Stromal cell of bone marrow (primary cell): ENCODE results near the gene C17orf67.
A peak's percentile ranks its signal among the peaks of the same experiment; 100 is the strongest.

Experiments used
- DNase-seq: peaks from one replicate; pipeline ENCODE4 v3.0.0-alpha.2; 2012; ENCODE audit warnings: low read depth

C17orf67 gene

DNA sequence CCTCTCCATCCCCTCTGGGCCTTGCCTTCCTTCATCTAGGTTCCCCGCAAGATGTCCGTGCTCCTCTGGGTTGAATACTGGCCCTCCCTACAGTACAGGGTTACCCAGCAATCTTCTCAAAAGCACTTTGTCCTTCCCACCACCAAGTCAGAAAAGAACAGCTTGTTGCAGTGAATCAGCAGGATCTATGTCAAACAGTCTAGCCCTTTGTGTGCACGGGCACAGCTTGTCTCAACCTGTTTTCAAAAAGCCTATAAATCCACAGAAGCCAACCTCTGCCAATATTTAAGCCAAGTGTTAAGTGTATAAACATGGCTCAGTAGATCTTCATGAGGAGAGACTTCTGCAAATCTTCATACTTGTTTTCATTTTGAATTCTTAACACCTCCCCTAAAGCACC lies 25.2 kb downstream of the C17orf67 start:
- no peak for DNase-seq

DNA sequence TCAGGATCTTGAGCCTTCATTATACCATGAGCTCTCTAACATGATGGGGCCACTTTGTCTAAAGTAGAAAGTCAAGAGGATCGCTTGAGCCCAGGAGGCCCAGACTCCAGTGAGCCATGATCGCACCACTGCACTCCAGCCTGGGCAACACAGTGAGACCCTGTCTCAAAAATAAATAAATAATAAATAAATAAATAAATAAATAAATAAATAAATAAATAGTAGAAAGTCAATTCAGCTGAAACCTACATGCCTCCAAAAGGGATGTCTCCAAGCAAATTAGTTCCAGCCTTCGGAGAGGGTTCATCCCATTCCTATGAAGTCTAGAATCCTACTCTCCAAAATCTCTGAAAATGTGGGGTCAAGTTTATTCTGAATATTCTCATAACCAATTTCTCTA lies 26.0 kb downstream of the C17orf67 start:
- no peak for DNase-seq

DNA sequence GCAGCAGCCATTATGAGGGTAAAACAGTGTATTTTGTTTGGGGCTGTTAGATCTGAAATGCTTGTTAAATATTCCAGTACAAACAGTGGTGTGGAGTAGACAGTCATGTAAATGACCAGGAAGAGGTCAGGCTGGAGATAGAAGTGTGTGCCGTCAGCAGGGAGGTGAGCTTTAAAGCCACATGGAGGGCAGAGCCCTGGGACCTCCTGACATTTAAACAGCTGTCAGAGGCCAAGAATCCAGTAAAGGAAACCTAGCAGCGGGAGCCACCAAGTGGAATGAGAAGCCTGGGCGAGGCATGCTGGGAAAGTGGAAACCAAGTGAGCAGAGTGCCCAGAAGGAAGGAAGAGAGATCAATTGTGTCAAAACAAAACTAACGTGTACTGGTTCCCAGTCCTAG lies 26.8 kb downstream of the C17orf67 start:
- no peak for DNase-seq

DNA sequence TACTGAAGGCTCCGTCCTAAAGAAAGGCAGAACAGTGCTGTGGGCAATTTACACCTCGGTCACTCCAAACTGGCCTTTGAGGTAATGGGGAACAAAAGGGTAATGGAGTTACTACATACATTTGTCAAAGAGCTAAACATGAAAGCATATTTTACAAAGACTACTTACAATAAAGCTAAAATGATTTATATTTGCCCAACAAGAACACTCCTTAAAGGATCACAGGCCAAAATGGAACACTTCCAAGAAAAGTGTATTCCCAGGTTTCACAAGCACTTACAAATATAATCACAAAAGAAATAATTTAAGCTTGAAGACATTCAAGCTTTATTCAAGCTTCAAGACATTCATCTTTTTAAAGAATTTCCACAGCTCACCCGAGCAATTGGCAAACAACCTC lies 29.3 kb downstream of the C17orf67 start:
- no peak for DNase-seq

DNA sequence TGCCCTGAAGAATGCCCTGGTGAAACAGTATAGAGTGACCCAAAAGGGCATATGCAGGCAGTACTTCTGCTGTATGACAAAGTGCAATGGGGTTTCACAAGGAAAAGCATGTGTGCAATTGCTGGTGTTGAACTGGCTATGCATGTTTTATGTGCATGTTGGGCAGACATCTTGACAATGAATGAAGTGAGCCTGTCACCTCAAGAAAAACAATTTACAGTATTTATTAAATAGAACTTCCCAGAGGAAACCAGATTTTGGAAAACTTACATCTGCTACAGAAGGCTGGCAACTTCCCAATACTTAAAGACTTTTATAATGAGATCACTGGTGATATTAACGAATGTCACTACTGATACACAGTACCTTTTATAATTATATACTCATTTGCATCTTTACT lies 30.6 kb downstream of the C17orf67 start:
- no peak for DNase-seq

DNA sequence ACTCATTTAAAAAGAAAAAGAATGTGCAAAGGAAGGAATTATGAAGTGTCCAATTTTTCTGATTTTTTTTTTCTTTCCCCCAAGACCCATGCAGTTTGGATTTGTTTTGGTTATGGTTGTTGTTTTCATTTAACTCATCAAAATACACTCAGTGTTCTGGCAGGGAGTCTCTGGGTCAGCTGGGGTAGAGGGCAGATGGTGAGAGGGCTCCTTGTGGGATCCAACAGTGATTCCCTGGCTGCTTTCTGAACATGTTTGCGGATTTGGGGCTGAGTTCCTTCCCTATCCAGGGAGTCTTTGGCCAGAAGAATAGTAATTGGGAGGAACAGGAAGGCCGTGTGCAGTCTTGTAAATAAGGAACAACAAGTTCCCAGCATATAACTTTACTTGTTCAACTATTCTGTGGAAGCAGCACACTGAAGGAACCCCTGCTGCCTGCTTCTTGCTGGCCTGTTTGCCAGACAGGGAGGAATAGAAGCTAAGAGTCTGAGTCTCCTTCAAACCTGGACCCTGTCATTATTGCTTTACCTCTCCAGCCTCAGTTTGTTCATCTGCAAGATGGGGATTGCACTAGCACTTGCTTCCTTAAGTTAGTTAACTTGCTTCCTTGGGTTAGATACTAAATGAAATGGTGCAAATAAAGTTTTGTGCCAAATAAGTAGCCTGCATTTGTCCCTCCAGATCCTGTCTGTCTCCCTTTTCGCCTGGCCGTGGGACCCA lies 32.1 kb downstream of the C17orf67 start:
- no peak for DNase-seq

DNA sequence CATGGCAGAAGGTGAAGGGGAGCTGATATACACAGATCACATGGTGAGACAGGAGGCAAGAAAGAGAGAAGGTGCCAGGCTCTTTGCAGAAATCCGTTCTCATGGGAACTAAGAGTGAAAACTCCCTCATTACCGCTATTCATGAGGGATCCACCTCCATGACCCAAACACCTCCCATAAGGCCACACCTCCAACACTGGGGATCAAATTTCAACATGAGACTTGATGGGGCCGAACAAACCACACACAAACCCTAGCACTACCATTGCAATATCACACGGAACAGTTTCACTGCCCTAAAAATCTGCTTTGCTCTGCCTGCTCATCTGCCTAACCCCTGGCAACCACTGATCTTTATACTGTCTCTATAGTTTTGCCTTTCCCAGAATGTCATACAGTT lies 34.8 kb downstream of the C17orf67 start:
- DNase-seq = no peak

DNA sequence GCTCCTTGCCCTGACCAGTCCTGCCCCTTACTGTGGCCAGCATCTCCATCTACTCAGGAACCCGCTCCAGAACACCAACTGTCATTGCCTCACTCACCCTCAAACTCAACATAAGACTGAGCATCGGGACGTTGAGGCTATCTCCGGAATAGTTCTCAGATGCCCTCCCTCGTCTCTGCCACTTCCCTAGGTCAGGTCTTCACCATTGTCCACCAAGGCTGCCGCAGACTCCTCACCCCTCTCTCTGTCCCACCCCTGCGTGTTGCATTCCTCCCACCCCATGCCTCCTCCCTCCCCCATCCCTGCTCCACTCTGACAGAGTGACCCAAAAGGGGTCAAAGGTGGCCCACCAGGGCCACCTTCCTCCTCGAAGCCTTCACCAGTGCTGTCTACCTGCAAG lies 37.2 kb downstream of the C17orf67 start:
- no peak for DNase-seq

DNA sequence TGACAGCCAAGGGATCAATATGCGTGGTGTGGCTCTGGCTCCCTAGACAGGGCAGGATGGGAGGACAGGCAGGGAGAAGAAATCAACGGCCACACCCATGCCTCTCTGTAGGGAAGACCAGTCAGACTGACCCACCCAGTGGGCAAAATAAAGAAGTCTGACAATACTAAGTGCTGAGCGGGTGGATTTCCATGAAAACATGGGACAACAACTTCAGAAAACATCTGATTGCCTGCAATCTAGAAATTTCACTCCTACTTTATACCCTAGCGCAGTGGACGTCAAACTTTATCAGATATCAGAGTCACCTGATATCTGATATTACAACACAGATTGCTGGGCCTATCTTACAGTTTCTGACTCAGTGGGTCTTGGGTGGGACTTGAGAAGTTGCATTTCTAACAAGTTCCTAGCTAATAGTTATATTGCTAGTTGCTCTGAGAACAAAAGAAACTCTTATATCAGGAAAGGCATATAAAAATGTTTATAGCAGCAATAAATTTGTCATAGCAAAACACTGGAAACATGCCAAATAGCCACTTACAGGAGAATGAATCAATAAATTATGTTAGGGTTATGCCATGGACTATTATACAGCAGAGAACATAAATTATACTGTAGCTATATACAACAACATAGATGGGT lies 38.4 kb downstream of the C17orf67 start:
- DNase-seq = no peak

DNA sequence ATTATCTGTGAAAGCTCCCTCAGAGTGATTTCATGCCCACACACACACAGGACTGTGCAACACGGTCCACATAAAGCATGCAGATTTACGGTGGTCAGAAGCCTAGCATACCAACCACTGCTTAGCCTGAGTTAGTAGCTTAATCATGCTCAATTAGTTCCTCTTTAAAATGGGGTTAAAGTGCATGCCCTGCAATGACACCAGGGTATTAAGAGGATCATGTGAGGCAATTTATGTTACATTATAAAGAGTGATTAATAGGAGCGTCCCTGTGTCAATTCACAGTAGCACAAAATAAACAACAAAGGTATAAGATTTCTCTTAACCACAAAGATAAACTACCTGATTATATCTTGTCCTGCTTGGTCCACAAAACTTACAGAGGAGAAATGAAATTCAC lies 39.8 kb downstream of the C17orf67 start:
- DNase-seq = no peak

DNA sequence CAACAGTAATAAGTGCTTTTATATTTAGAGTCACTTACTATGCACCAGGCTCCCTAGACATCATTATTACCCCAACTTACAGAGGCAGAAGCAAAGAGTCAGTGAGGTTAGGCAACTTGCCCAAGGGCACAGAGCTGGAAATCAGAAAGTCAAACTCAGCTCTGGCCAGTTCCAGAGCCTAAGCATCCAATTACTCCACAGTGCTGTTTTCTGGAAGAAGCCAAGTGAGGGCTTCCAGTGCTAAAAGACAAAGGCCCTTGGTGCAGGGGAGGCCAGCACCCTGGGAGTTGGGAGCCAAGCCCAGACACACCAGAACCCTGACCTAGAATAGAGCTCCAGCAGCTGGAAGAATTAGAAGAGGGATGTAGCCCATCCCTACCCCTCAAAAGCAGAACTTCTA lies 40.2 kb downstream of the C17orf67 start:
- DNase-seq = no peak

DNA sequence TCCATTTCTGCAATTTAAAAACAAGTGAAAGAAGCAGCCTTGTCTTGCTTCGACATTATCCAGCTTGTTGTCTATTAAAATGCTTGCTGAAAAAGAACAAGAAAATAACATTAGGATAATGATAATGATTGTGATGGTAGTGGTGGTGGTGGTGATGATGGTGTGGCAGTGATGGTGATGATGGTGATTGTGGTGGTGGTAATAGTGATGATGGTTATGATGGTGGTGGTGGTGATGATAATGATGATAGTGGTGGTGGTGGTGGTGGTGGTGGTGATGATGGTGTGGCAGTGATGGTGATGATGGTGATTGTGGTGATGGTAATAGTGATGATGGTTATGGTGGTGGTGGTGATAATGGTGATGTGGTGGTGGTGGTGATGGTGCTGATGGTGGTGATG lies 41.5 kb downstream of the C17orf67 start:
- DNase-seq = no peak

DNA sequence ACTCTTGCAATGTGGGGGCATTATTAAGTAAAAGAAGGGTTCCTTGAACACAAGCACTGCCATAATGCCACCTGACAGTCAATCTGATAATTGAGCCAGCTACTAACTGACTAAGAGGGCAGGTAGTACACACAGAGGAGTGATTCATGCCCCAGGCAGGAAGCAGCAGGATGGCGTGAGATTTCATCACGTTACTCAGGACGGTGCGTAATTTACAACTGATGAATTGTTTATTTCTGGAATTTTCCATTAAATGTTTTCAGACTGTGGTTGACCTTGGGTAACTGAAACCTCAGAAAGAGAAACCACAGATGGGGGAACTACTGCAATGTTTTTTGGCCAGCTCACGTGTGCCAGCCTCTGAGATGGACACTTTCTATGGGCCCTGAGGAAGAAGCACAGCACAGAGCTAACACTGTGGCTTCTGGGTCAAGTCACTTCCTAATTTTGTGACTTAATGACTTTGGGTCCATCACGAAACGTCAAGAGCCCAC lies 46.7 kb downstream of the C17orf67 start:
- DNase-seq = peak; percentile 69

DNA sequence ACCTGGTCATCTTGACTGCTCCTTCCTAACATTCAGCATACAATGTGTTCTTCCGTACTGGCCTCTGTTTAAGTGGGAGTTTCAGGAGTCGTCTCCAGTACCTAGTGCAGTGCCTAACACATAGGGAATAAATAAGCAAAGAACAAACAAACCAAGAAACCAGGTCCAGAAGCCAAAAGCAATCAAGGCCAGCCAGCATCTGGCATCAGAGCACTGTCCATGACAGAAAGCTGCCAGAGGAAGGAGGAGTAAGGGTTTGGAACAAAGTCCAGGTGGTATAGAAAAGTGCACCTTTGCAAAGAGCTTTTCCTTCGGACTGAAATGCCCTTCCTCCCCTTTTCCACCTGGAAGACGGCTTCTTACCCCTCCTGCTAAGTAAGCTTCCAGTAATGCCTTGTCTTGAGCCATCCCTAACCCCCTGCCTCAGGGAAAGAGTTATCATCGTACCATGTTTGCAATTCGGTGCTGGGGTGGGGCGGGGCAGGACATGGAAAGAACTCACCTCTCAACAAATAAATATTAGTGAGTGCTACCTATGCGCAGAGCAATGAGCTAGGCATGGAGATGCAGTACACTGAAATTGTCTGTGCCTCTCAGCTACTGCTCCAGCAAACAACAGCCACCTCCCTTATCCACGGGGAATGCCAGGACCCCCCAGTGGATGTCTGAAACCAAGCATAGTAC lies 47.6 kb downstream of the C17orf67 start:
- DNase-seq = no peak

DNA sequence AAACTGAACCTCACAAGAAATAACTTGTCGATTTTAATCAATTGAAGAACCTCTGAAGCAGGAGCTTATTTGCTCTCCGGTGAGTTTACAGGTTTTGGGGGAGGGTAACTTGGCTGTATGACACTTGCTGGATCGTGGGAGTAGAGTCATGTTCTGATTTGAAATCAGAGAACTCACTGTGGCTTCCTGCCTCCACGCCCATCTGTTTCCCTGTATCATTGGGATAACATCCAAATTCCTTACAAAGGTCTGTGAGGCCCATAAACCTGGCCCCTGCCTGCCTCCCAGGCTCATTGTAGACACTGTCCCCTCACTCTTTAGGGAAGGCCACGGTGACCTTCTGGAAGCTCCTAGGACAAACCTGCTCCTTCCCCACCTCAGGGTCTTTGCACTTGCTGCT lies 48.3 kb downstream of the C17orf67 start:
- no peak for DNase-seq

DNA sequence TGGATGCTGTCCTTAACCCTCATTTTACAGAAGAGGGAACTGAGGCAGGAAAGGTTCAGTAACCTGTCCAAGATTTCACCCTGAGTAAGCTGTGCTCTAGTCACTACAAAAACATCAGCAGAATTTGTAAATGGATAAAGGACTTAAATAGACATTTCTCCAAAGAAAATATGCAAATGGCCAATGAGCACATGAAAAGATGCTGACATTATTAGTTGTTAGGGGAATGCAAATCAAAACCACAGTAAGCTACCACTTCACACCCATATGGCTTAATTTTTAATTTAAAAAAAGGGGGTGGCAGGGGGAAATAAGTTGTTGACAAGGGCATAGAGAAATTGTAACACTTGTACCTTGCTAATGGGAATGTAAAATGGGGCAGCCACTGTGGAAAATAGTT lies 51.4 kb downstream of the C17orf67 start:
- no peak for DNase-seq

DNA sequence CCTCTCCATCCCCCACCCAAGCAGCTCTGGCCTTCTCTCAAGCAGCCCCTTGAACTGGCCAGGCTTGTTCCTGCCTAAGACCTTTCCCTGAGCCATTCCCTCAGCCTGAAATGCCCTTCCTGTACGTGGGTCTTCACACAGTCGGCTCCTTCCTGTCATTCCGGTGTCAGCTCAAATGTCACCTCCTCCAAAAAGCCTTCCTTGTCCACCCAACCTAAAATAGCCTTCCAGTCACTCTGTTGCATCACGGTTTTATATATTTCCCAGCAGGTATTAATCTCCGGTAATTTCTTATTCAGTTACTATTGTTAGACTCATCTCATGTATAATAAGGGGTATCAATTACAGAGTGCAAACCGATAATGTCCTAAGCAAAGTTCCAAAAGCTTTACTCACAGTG lies 51.8 kb downstream of the C17orf67 start:
- no peak for DNase-seq

DNA sequence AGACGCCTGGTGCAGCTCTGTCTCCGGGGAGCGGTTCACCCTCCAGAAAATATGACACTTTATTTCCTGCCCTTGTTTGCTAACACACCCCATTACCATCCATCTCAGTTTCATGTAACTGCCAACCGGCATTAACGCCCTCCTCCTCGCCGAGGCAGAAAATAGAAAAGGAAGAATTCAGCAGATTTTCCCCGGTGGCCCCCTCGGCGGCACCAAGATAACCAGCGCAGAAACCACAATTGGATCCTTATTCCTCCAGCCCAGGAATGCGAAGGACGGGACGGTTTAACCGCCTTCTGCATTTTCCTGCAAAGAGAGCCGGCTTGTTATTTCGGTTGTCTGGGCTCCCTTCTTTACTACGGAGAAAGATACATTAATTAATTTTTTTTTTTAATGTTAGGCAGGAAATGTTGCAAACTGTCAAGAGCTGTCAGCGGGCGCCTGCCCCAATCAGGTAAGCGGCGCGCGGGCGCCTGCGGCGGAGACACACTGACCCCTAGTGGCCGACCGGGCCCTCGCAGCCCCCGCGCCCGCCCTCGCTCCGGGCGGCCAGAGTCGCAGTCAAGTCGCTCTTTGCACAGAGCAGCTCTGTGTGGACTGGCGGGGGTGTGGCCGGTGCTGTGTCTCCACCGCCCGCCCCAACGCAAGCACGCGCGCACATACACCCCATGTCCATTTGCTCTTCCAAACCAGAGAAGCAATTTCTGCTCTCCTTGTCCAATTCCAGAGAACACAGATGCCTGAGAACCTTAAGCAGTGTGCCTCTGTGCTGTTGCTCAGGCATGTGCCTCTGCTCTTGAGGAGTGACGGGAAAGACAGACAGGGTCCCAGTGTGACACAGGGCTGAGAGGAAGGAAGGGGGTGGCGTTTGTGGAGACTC lies 53.6 kb downstream of the C17orf67 start:
- no peak for DNase-seq

DNA sequence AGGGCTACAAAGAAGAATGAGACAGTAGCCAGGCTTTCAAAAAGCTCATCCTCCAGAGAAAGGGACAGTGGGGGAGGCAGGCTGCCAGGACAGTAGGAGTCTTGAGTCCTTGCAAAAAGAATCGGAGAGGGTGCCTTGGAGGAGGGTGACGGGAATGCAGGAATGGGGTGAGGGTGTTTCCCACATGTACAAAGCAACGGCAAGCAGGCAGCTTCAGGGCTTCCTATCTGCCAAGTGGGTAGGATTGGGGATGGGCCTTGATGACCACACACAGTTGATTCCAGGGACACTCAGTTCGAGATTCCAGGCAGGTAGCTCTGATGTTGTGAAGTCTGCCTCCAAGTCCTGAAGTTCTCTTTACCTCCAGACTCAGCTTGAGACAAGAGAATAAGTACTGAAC lies 54.4 kb downstream of the C17orf67 start:
- no peak for DNase-seq

DNA sequence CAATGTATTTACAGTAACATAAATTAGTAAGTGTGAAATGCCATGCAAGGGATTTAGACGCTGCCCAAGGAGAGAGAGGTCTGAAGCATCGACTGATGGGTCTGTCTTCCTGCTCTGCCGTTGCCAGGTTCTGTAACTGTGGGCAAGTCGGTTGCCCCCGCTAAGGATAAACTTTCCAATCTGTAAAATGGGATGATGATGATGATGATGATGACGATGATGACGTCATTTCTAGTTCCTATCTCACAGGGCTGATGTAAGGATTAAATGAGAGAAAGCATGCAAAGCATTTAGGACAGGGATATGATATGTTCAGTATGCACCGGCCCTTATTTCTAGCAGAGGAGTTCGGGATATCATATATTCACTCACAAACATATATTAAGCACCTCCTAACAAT lies 54.8 kb downstream of the C17orf67 start:
- no peak for DNase-seq

DNA sequence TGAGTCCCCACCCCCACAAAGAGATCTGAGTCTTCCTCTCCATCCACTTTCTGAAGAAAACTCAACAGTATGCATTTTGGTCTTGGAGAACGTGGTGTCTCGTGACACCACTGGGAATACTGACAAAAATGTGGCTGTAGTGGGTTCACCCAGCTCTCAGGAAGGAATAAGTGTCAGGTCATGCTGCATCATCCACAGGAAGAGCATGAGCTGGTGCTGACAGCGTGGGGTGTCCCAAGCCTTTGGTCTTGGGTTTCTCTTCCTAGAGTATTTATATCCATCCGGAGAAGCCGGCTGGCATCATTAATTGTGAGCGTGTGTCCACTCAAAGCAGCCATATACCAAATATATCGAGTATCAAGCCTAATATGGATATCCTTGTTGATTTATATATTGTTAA lies 55.9 kb downstream of the C17orf67 start:
- no peak for DNase-seq

DNA sequence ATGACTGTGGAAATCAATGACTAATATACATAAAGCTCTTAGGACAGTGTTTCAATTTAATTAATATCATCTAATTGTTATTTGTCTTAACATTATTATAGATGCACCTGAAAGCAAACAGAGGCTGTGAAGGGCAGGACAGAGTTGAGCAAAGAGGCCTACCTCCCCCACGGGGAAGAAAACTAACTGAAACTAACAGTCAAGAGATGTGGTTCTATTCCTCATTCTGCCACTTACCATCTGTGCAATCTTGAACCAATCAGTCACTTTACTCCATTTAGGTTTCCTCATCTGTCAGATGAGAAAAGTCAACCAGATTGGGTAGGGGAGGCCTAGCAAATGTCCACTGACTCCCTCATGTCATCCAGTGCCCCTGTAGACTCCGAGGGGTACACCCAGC lies 59.1 kb downstream of the C17orf67 start:
- DNase-seq = no peak
